ENCODE results near the gene ATIC. TPM values are rescaled to one million over a fixed set of nuclear protein-coding genes. Genes with fewer than 3 reads are reported as not detected.

Gene ATIC
- total and polyA plus RNA-seq, 2 of the 8 experiments (the other 6 are each of a cell fraction or from before 2014, with no cell fraction given), result 139 to 319 TPM

DNA sequence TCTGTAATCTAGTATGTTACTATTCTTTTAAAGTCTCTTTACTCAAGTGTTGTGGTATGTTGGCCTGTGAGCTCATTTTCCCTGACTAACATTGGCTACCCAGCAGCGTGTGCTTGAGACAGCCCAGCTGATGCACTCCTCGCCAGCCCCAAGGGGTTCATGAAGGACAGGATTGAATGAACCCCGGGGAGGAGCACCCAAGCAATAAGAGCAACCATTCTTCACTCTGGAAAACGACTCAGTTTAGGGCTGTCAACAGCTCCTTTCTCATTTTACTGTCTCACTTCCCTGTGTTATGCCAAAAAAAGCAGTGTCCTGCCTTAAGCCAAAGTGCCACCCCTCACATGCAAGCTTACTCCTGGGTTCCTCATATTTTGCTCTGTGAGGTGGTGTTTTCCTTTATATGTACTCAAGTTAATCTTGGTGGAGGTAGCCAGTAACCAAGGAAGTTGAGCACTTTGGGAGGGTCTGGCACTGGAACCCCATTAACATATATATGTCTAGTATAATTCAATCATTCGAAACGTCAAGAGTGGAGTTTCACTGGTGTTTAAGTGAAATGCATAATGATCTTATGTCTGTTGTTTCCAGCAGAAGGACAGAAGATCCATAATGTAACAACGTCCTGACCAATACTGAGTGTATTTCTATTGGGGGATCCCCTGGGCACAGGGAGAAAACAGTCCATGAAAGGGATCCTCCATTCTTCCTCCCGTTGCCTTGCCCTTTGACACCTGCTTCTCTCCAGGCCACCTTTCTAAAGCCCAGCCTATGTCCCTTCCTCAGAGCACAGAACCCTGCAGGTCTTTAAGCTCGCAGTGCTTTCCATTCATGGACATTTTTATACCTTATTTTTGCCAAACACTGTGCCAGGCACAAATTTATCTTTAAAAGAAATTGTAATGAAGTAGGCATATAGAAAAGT, 43.2 kb downstream of the ATIC start:
- Histone ChIP-seq H2BK120ac (replicated peaks; ENCODE audit: low read depth, low read length) (no peak overlapping the region), H3K18ac (ENCODE audit: extremely low read depth, low read length) (no peak overlapping the region), H3K14ac (ENCODE audit: insufficient read length) (no peak overlapping the region), H3K79me1 (ENCODE audit: low read depth, low read length) (no peaks in the 10 kb centered on the region), H4K20me1 (replicated peaks in 1 of 2; ENCODE audit: control insufficient read depth in 1 of 2, insufficient read depth in 2 of 2, low read length in 2 of 2) (peaks cover 0 to 1% of the 10 kb centered on the region in 2 experiments), H3K36me3 (ENCODE audit: control insufficient read depth in 2 of 4, insufficient read depth in 4 of 4, low read length in 3 of 4) (peaks cover 0 to 20% (median 2%) of the 10 kb centered on the region in 4 experiments; a peak in 4 of 8 replicates), H3K9ac (replicated peaks in 1 of 4; ENCODE audit: extremely low read depth in 1 of 4, low read depth in 3 of 4, low read length in 3 of 4) (no peak overlapping the region), H3K27ac (ENCODE audit: low read depth, low read length) (no peak overlapping the region), H3K4me1 (replicated peaks in 1 of 4; ENCODE audit: control insufficient read depth in 3 of 4, insufficient read depth in 4 of 4, low read length in 3 of 4) (no peaks in the 10 kb centered on the region), H2AFZ (ENCODE audit: low read length) (no peak overlapping the region), H3K4me3 (ENCODE audit: extremely low read depth in 1 of 4, insufficient read depth in 2 of 4, low read depth in 3 of 4, low read length in 4 of 4) (no peak overlapping the region), H3K4me2 (ENCODE audit: insufficient read depth in 1 of 2, low read depth in 2 of 2, low read length in 2 of 2) (no peak overlapping the region), H3K56ac (replicated peaks; ENCODE audit: insufficient read length, low read depth, low read length) (no peak overlapping the region), H2AK5ac (ENCODE audit: low read depth, low read length) (no peak overlapping the region), H2BK15ac (ENCODE audit: low read length) (no peak overlapping the region), H4K5ac (ENCODE audit: insufficient read length, low read depth, low read length) (no peak overlapping the region), H4K91ac (replicated peaks; ENCODE audit: insufficient read length, low read length) (no peak overlapping the region), H3K23ac (ENCODE audit: insufficient read length) (no peak overlapping the region), H3K27me3 (replicated peaks in 1 of 4; ENCODE audit: control insufficient read depth in 3 of 4, extremely low read depth in 1 of 4, insufficient read depth in 3 of 4, low read length in 3 of 4) (no peaks in the 10 kb centered on the region), H3K9me3 (ENCODE audit: insufficient read depth in 2 of 2, low read depth in 1 of 2, low read length in 1 of 2) (no peaks in the 10 kb centered on the region), H4K8ac (ENCODE audit: extremely low read depth, insufficient read depth, low read length) (no peak overlapping the region), H3K79me2 (ENCODE audit: control insufficient read depth in 1 of 2, insufficient read depth in 2 of 2, low read length in 2 of 2) (no peaks in the 10 kb centered on the region), H2BK12ac (ENCODE audit: low read depth, low read length) (no peak overlapping the region), H3K23me2 (ENCODE audit: low read depth, low read length) (no peaks in the 10 kb centered on the region), H3K4ac (replicated peaks; ENCODE audit: insufficient read length, low read depth, low read length) (no peak overlapping the region), H2BK20ac (ENCODE audit: low read length) (no peak overlapping the region), H2BK5ac (ENCODE audit: low read depth, low read length) (no peak overlapping the region)
- ChIA-PET POLR2A (ENCODE audit: partially characterized antibody) (interaction anchor here (1.0 to 1.6 kb wide), 3 partner anchors 10 to 24 kb away, joined by 3 to 5 read pairs (median 4); no protein-coding TSS in a partner anchor), CTCF (ENCODE audit: partially characterized antibody) (no interaction called here)
- DNase-seq (ENCODE audit: low read depth in 1 of 2, low spot score in 2 of 2) (no peak), FAIRE-seq (no peak)
- no peak for TF ChIP-seq POLR2AphosphoS5 (IDR thresholded peaks at IDR 0.05; ENCODE audit: low read depth, low read length)
- no peak for TF ChIP-seq TAF7 (optimal IDR thresholded peaks at IDR 0.05; ENCODE audit: borderline replicate concordance, low read depth, low read length)
- TF ChIP-seq POU5F1 (IDR thresholded peaks at IDR 0.05; ENCODE audit: low read depth, low read length), result no peak
- TF ChIP-seq TCF12 (IDR thresholded peaks at IDR 0.05; ENCODE audit: low read depth, low read length), result no peak
- TF ChIP-seq GTF2F1 (IDR thresholded peaks at IDR 0.05; ENCODE audit: borderline replicate concordance, low read depth, low read length), result no peak
- no peak for TF ChIP-seq YY1 (IDR thresholded peaks at IDR 0.05; ENCODE audit: low read depth, low read length)
- 85% methylated on average over 9 of the region's 9 CpGs; no CpG with 5 or more reads in 1 of the 2 experiments for WGBS, 2 experiments (ENCODE audit: extremely low coverage in 1 of 2, insufficient coverage in 1 of 2, insufficient read length in 1 of 2, insufficient replicate concordance in 2 of 2, low coverage in 1 of 2, low lambda C conversion rate in 2 of 2, missing lambda C conversion rate in 1 of 2)
